Gastroesophageal sphincter (tissue), 4 donors: ENCODE results near the gene POLDIP2. TPM values are rescaled to one million over a fixed set of nuclear protein-coding genes. Genes with fewer than 3 reads are reported as not detected.

Experiments used
- ATAC-seq: fragments of 150-250 bp; one replicate; pipeline ENCODE4 v1.9.1; 2016; ENCODE audit warnings: mild to moderate bottlenecking, moderate library complexity
- H3K27ac ChIP-seq, 4 donors: fragments of 200-600 bp; sonication (generic) in 3 of 4; 1 replicate in 3 of 4; 2 replicates in 1 of 4; pipeline ENCODE4 v1.5.1; 2016 to 2019
- H3K27me3 ChIP-seq: fragments of 200-600 bp; sonication (generic); one replicate; pipeline ENCODE4 v1.5.1; 2019
- H3K36me3 ChIP-seq, 2 donors: fragments of 200-600 bp; sonication (generic); one replicate each; pipeline ENCODE4 v1.5.1; 2019; ENCODE audit warnings: control low read depth in 1 of 2
- H3K4me1 ChIP-seq, 3 donors: fragments of 200-600 bp; sonication (generic); 1 replicate in 2 of 3; 2 replicates in 1 of 3; pipeline ENCODE4 v1.5.1; 2016 to 2019; ENCODE audit warnings: control low read depth in 2 of 3
- H3K4me3 ChIP-seq, 2 donors: fragments of 200-600 bp; sonication (generic); one replicate each; pipeline ENCODE4 v1.5.1; 2019; ENCODE audit warnings: mild to moderate bottlenecking in 1 of 2, moderate library complexity in 1 of 2
- H3K9me3 ChIP-seq, 3 donors: fragments of 200-600 bp; sonication (generic); one replicate each; pipeline ENCODE4 v1.5.1; 2017 to 2019; ENCODE audit warnings: control low read depth in 2 of 3
- CTCF ChIP-seq, 4 experiments: fragments of 200-600 bp in 2 of 4; fragments of 450-650 bp in 2 of 4; sonication (generic) in 1 of 4; IDR thresholded peaks; one replicate each; pipeline ENCODE4 v1.5.1; 2017 to 2019; ENCODE audit warnings: antibody characterized with exemption in 4 of 4, mild to moderate bottlenecking in 2 of 4, moderate library complexity in 2 of 4
- EP300 ChIP-seq: sonication (generic); formaldehyde crosslinking; IDR thresholded peaks from one replicate; pipeline ENCODE4 v1.6.1; 2017; ENCODE audit warnings: antibody characterized with exemption, mild to moderate bottlenecking
- POLR2A ChIP-seq, 2 donors: fragments of 450-650 bp; IDR thresholded peaks; one replicate each; pipeline ENCODE4 v1.6.1; 2017; ENCODE audit warnings: antibody characterized with exemption in 2 of 2, mild to moderate bottlenecking in 2 of 2, moderate library complexity in 1 of 2
- POLR2AphosphoS5 ChIP-seq: sonication (generic); formaldehyde crosslinking; IDR thresholded peaks from one replicate; pipeline ENCODE4 v1.6.1; 2017; ENCODE audit warnings: antibody characterized with exemption
- WGBS, 2 donors: methylation state at CpG; one replicate each; pipeline ENCODE4 v1.1.5; 2018; ENCODE audit warnings: low coverage in 1 of 2; 5-methylcytosine and 5-hydroxymethylcytosine counted together
- total RNA-seq, 4 donors: library from RNA; depleted of rRNA; stranded (reverse); fragments of >200 nt; gene quantifications; one replicate each; pipeline ENCODE4 v1.1.0, GENCODE V29; 2016

The POLDIP2 gene
- total RNA-seq, 4 donors from 2014 or later, result 71.1 to 108 (median 77.8) TPM

GRCh38 chr17:28395968-28396367, 38.6 kb upstream of the POLDIP2 start:
- no peak for ATAC-seq
- H3K36me3 ChIP-seq, result peaks cover 0 to 94% of the 10 kb centered on the region in 2 donors
- WGBS, 2 donors, result 83% methylated on average over 1 of the region's 6 CpGs; no CpG with 5 or more reads in 1 of the 2 donors

GRCh38 chr17:28395426-28395825, 38.1 kb upstream of the POLDIP2 start:
- 75% methylated on average over 1 of the region's 2 CpGs; no CpG with 5 or more reads in 1 of the 2 donors for WGBS, 2 donors
- Histone ChIP-seq H3K27ac (no peak overlapping the region), H3K27me3 (no peaks in the 10 kb centered on the region), H3K4me3 (no peak overlapping the region), H3K36me3 (peaks cover 0 to 94% of the 10 kb centered on the region in 2 donors), H3K9me3 (no peaks in the 10 kb centered on the region), H3K4me1 (no peaks in the 10 kb centered on the region)
- TF ChIP-seq POLR2A (IDR thresholded peaks at IDR 0.05) (no peak), EP300 (no peak), POLR2AphosphoS5 (no peak), CTCF (IDR thresholded peaks at IDR 0.05) (no peak)
- ATAC-seq, result no peak

More at GRCh38 chr17:28395968-28396367, 38.6 kb upstream of the POLDIP2 start:
- Histone ChIP-seq H3K27ac (no peak overlapping the region), H3K4me1 (no peaks in the 10 kb centered on the region), H3K27me3 (no peaks in the 10 kb centered on the region), H3K4me3 (no peak overlapping the region), H3K9me3 (no peaks in the 10 kb centered on the region)
- TF ChIP-seq POLR2AphosphoS5, result no peak
- no peak for TF ChIP-seq POLR2A (IDR thresholded peaks at IDR 0.05)
- no peak for TF ChIP-seq CTCF (IDR thresholded peaks at IDR 0.05)
- no peak for TF ChIP-seq EP300

- TF ChIP-seq EP300 (no peak), POLR2A (IDR thresholded peaks at IDR 0.05) (no peak), CTCF (IDR thresholded peaks at IDR 0.05) (no peak), POLR2AphosphoS5 (no peak)
- 74 to 96% methylated on average over 4 to 6 of the region's 7 CpGs for WGBS, 2 donors
- Histone ChIP-seq H3K4me1 (no peaks in the 10 kb centered on the region), H3K36me3 (peaks cover 0 to 96% of the 10 kb centered on the region in 2 donors), H3K27ac (no peak overlapping the region), H3K9me3 (no peaks in the 10 kb centered on the region), H3K27me3 (no peaks in the 10 kb centered on the region), H3K4me3 (no peak overlapping the region)
- no peak for ATAC-seq
Observed at GRCh38 chr17:28394337-28395116, 37.2 kb upstream of the POLDIP2 start.

GRCh38 chr17:28392491-28392890, 35.2 kb upstream of the POLDIP2 start:
- 24 to 61% methylated on average over 6 to 9 of the region's 10 CpGs for WGBS, 2 donors
- H3K4me3 ChIP-seq, result no peak overlapping the region
- TF ChIP-seq POLR2A (IDR thresholded peaks at IDR 0.05) (no peak), EP300 (no peak), POLR2AphosphoS5 (no peak)
- no peaks in the 10 kb centered on the region for H3K4me1 ChIP-seq
- H3K9me3 ChIP-seq, result no peaks in the 10 kb centered on the region
- no peaks in the 10 kb centered on the region for H3K27me3 ChIP-seq
- no peak overlapping the region for H3K27ac ChIP-seq
- ATAC-seq, result no peak
- H3K36me3 ChIP-seq, result peaks cover 0 to 97% of the 10 kb centered on the region in 2 donors

GRCh38 chr17:28391401-28391800, 34.1 kb upstream of the POLDIP2 start:
- Histone ChIP-seq H3K4me3 (no peak overlapping the region), H3K9me3 (no peaks in the 10 kb centered on the region), H3K27ac (no peak overlapping the region), H3K36me3 (peaks cover 0 to 97% of the 10 kb centered on the region in 2 donors), H3K4me1 (no peaks in the 10 kb centered on the region), H3K27me3 (no peaks in the 10 kb centered on the region)
- 75% methylated on average over 2 of the region's 2 CpGs; no CpG with 5 or more reads in 1 of the 2 donors for WGBS, 2 donors
- no peak for ATAC-seq
- TF ChIP-seq EP300 (no peak), POLR2AphosphoS5 (no peak), POLR2A (IDR thresholded peaks at IDR 0.05) (no peak), CTCF (IDR thresholded peaks at IDR 0.05) (no peak)
